ENCODE data around the gene CPLX4. TPM values are rescaled to one million over a fixed set of nuclear protein-coding genes. Genes with fewer than 3 reads are reported as not detected.

CPLX4 gene
- total and polyA plus RNA-seq, 2 of the 8 experiments (the other 6 are each of a cell fraction or from before 2014, with no cell fraction given): not detected

DNA sequence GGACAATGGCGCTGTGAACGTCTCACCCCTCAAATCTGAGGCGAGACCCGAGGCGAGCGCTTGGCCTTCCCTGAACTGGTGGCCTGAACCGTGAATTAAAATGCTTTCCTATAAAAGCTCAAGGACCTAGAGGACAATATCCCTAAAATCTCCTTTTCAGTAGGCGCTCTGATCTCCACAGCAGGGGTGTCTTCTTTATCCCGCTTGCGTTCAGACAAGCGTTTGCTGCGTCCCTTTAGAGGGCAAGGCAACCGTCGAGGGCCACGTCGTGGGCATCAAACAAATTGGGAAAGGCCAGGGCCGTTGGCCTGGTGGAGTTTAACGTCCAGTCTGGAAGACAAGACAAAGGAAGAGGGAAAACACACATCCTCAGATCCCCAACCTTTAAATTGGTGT, 43.9 kb downstream of the CPLX4 start:
- no peaks in the 10 kb centered on the region; a peak in 2 of 8 replicates for H3K36me3 ChIP-seq (ENCODE audit: control insufficient read depth in 2 of 4, insufficient read depth in 4 of 4, low read length in 3 of 4)
- H4K91ac ChIP-seq (replicated peaks; ENCODE audit: insufficient read length, low read length): no peak overlapping the region
- CTCF ChIA-PET (ENCODE audit: partially characterized antibody): interaction anchor here (0.6 to 15.5 kb wide), 7 partner anchors 10 to 128 kb away, joined by 3 to 129 read pairs (median 8); no protein-coding TSS in a partner anchor
- H3K23ac ChIP-seq (ENCODE audit: insufficient read length): no peak overlapping the region
- H3K79me2 ChIP-seq (ENCODE audit: control insufficient read depth in 1 of 2, insufficient read depth in 2 of 2, low read length in 2 of 2): no peaks in the 10 kb centered on the region
- peaks cover 6 to 21% (median 14%) of the 10 kb centered on the region in 4 experiments; a peak in 6 of 7 replicates for H3K4me1 ChIP-seq (replicated peaks in 1 of 4; ENCODE audit: control insufficient read depth in 3 of 4, insufficient read depth in 4 of 4, low read length in 3 of 4)
- no peak overlapping the region for H4K8ac ChIP-seq (ENCODE audit: extremely low read depth, insufficient read depth, low read length)
- H2BK20ac ChIP-seq (ENCODE audit: low read length): no peak overlapping the region
- TF ChIP-seq RXRA (IDR thresholded peaks at IDR 0.05; ENCODE audit: insufficient read depth, low read depth, low read length) (no peak), SUZ12 (IDR thresholded peaks at IDR 0.05; ENCODE audit: low read length) (peak; percentile 40; the same call in 1 of the 2 replicates), RNF2 (IDR thresholded peaks at IDR 0.05; ENCODE audit: borderline replicate concordance, low read depth, low read length, missing control alignments, poor library complexity, severe bottlenecking) (peak; percentile 42), EZH2 (IDR thresholded peaks at IDR 0.05; ENCODE audit: low read depth, low read length, severe bottlenecking) (peak; percentile 36)
- H3K27ac ChIP-seq (ENCODE audit: low read depth, low read length): no peak overlapping the region
- no peak for DNase-seq (ENCODE audit: low read depth in 1 of 2, low spot score in 2 of 2)
- no peak overlapping the region for H3K18ac ChIP-seq (ENCODE audit: extremely low read depth, low read length)
- no peak for FAIRE-seq
- H3K4me3 ChIP-seq (ENCODE audit: extremely low read depth in 1 of 4, insufficient read depth in 2 of 4, low read depth in 3 of 4, low read length in 4 of 4): peak overlapping the region; percentile 45 to 75 (median 71); a peak in 7 of 8 replicates
- H4K5ac ChIP-seq (ENCODE audit: insufficient read length, low read depth, low read length): no peak overlapping the region
- 5% methylated on average over 18 of the region's 18 CpGs; no CpG with 5 or more reads in 1 of the 2 experiments for WGBS, 2 experiments (ENCODE audit: extremely low coverage in 1 of 2, insufficient coverage in 1 of 2, insufficient read length in 1 of 2, insufficient replicate concordance in 2 of 2, low coverage in 1 of 2, low lambda C conversion rate in 2 of 2, missing lambda C conversion rate in 1 of 2)
- H2BK5ac ChIP-seq (ENCODE audit: low read depth, low read length): no peak overlapping the region
- no peak overlapping the region for H3K4ac ChIP-seq (replicated peaks; ENCODE audit: insufficient read length, low read depth, low read length)
- H4K20me1 ChIP-seq (replicated peaks in 1 of 2; ENCODE audit: control insufficient read depth in 1 of 2, insufficient read depth in 2 of 2, low read length in 2 of 2): peaks cover 12% of the 10 kb centered on the region in 2 experiments
- no peaks in the 10 kb centered on the region for H3K79me1 ChIP-seq (ENCODE audit: low read depth, low read length)
- no peak overlapping the region for H2BK120ac ChIP-seq (replicated peaks; ENCODE audit: low read depth, low read length)
- 0 out of 2 replicates have a peak overlapping the region, but pooled peaks have one; percentile 29 for H2BK15ac ChIP-seq (ENCODE audit: low read length)
- H3K4me2 ChIP-seq (ENCODE audit: insufficient read depth in 1 of 2, low read depth in 2 of 2, low read length in 2 of 2): peak overlapping the region; percentile 89 to 91
- H2AK5ac ChIP-seq (ENCODE audit: low read depth, low read length): no peak overlapping the region
- peak overlapping the region; percentile 9; the same call in 1 of the 2 replicates for H2BK12ac ChIP-seq (ENCODE audit: low read depth, low read length)
- no peak overlapping the region for H2AFZ ChIP-seq (ENCODE audit: low read length)
- POLR2A ChIA-PET (ENCODE audit: partially characterized antibody): interaction anchor here (1.0 to 1.6 kb wide), 2 partner anchors 10 to 29 kb away, joined by 3 to 11 read pairs; no protein-coding TSS in a partner anchor
- peaks cover 14% of the 10 kb centered on the region; the same call in 1 of the 2 replicates for H3K23me2 ChIP-seq (ENCODE audit: low read depth, low read length)
- no peak overlapping the region for H3K14ac ChIP-seq (ENCODE audit: insufficient read length)
- H3K56ac ChIP-seq (replicated peaks; ENCODE audit: insufficient read length, low read depth, low read length): no peak overlapping the region
- no peak overlapping the region for H3K9ac ChIP-seq (replicated peaks in 1 of 4; ENCODE audit: extremely low read depth in 1 of 4, low read depth in 3 of 4, low read length in 3 of 4)
- no peaks in the 10 kb centered on the region for H3K9me3 ChIP-seq (ENCODE audit: insufficient read depth in 2 of 2, low read depth in 1 of 2, low read length in 1 of 2)
- H3K27me3 ChIP-seq (replicated peaks in 1 of 4; ENCODE audit: control insufficient read depth in 3 of 4, extremely low read depth in 1 of 4, insufficient read depth in 3 of 4, low read length in 3 of 4): peaks cover 58 to 91% (median 75%) of the 10 kb centered on the region in 4 experiments

Measured in H1 (cell line).